ENCODE data around the gene SLC4A1AP. TPM values are rescaled to one million over a fixed set of nuclear protein-coding genes. Genes with fewer than 3 reads are reported as not detected.

SLC4A1AP gene
- total and polyA plus RNA-seq, 4 donors = 7.2 to 12.3 (median 9.5) TPM

DNA sequence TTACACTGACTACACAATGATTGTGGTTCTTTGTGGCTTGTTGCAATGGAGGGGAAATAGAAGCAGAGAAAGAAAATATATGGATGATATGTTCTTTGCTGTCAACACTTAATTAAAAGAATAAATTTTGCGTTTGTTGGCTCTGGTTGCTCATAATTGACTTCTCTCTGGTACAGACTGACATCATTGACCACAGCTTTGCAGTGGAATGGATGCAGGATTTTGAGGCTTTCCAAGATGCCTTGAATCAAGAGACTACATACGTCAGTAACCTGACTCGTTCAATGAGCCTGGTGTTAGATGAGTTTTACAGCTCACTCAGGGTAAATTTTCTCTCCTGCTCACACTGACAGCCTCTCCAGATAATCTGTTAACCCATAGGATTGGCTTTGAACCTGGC lies 25.0 kb upstream of the SLC4A1AP start:
- 73% methylated on average over 3 of the region's 3 CpGs for WGBS
- DNase-seq (ENCODE audit: low spot score) = no peak
- H3K27me3 ChIP-seq (ENCODE audit: control insufficient read depth in 4 of 4, insufficient read depth in 4 of 4, low read length in 3 of 4) = no peaks in the 10 kb centered on the region
- no peaks in the 10 kb centered on the region for H3K9me3 ChIP-seq (ENCODE audit: control insufficient read depth in 4 of 4, low read length in 3 of 4)
- TF ChIP-seq TAF1 (conservative IDR thresholded peaks at IDR 0.05) (no peak), HNF4G (IDR thresholded peaks at IDR 0.05) (no peak), RXRA (IDR thresholded peaks at IDR 0.05) (no peak), RAD21 (IDR thresholded peaks at IDR 0.05) (no peak), SP1 (IDR thresholded peaks at IDR 0.05) (no peak), JUND (IDR thresholded peaks at IDR 0.05) (no peak), NR2F2 (IDR thresholded peaks at IDR 0.05) (no peak), HNF4A (conservative IDR thresholded peaks at IDR 0.05) (no peak), FOXA2 (IDR thresholded peaks at IDR 0.05) (no peak), FOXA1 (IDR thresholded peaks at IDR 0.05) (no peak)
- TF ChIP-seq, protein P1, sequence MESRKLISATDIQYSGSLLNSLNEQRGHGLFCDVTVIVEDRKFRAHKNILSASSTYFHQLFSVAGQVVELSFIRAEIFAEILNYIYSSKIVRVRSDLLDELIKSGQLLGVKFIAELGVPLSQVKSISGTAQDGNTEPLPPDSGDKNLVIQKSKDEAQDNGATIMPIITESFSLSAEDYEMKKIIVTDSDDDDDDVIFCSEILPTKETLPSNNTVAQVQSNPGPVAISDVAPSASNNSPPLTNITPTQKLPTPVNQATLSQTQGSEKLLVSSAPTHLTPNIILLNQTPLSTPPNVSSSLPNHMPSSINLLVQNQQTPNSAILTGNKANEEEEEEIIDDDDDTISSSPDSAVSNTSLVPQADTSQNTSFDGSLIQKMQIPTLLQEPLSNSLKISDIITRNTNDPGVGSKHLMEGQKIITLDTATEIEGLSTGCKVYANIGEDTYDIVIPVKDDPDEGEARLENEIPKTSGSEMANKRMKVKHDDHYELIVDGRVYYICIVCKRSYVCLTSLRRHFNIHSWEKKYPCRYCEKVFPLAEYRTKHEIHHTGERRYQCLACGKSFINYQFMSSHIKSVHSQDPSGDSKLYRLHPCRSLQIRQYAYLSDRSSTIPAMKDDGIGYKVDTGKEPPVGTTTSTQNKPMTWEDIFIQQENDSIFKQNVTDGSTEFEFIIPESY (IDR thresholded peaks at IDR 0.05) = no peak
- TF ChIP-seq, protein P2, sequence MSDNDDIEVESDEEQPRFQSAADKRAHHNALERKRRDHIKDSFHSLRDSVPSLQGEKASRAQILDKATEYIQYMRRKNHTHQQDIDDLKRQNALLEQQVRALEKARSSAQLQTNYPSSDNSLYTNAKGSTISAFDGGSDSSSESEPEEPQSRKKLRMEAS (IDR thresholded peaks at IDR 0.05) = no peak
- TF ChIP-seq, protein P3, sequence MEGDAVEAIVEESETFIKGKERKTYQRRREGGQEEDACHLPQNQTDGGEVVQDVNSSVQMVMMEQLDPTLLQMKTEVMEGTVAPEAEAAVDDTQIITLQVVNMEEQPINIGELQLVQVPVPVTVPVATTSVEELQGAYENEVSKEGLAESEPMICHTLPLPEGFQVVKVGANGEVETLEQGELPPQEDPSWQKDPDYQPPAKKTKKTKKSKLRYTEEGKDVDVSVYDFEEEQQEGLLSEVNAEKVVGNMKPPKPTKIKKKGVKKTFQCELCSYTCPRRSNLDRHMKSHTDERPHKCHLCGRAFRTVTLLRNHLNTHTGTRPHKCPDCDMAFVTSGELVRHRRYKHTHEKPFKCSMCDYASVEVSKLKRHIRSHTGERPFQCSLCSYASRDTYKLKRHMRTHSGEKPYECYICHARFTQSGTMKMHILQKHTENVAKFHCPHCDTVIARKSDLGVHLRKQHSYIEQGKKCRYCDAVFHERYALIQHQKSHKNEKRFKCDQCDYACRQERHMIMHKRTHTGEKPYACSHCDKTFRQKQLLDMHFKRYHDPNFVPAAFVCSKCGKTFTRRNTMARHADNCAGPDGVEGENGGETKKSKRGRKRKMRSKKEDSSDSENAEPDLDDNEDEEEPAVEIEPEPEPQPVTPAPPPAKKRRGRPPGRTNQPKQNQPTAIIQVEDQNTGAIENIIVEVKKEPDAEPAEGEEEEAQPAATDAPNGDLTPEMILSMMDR (IDR thresholded peaks at IDR 0.05; ENCODE audit: low read depth, low read length, missing input control) = no peak
- TF ChIP-seq, protein P4, sequence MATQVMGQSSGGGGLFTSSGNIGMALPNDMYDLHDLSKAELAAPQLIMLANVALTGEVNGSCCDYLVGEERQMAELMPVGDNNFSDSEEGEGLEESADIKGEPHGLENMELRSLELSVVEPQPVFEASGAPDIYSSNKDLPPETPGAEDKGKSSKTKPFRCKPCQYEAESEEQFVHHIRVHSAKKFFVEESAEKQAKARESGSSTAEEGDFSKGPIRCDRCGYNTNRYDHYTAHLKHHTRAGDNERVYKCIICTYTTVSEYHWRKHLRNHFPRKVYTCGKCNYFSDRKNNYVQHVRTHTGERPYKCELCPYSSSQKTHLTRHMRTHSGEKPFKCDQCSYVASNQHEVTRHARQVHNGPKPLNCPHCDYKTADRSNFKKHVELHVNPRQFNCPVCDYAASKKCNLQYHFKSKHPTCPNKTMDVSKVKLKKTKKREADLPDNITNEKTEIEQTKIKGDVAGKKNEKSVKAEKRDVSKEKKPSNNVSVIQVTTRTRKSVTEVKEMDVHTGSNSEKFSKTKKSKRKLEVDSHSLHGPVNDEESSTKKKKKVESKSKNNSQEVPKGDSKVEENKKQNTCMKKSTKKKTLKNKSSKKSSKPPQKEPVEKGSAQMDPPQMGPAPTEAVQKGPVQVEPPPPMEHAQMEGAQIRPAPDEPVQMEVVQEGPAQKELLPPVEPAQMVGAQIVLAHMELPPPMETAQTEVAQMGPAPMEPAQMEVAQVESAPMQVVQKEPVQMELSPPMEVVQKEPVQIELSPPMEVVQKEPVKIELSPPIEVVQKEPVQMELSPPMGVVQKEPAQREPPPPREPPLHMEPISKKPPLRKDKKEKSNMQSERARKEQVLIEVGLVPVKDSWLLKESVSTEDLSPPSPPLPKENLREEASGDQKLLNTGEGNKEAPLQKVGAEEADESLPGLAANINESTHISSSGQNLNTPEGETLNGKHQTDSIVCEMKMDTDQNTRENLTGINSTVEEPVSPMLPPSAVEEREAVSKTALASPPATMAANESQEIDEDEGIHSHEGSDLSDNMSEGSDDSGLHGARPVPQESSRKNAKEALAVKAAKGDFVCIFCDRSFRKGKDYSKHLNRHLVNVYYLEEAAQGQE (IDR thresholded peaks at IDR 0.05) = no peak
- TF ChIP-seq, protein P5, sequence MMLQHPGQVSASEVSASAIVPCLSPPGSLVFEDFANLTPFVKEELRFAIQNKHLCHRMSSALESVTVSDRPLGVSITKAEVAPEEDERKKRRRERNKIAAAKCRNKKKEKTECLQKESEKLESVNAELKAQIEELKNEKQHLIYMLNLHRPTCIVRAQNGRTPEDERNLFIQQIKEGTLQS (IDR thresholded peaks at IDR 0.05) = no peak
- H3K36me3 ChIP-seq (ENCODE audit: control insufficient read depth in 4 of 4, insufficient read depth in 3 of 4, low read depth in 1 of 4, low read length in 3 of 4) = peaks cover 12 to 73% (median 61%) of the 10 kb centered on the region in 4 donors
- H3K27ac ChIP-seq (ENCODE audit: low read depth in 1 of 2, low read length in 2 of 2) = no peak overlapping the region
- no peak overlapping the region for H3K4me3 ChIP-seq (ENCODE audit: low read depth in 1 of 3, low read length in 3 of 3)
- H3K4me1 ChIP-seq (ENCODE audit: control insufficient read depth in 4 of 4, insufficient read depth in 4 of 4, low read length in 3 of 4) = no peaks in the 10 kb centered on the region
- no peak overlapping the region for H3K9ac ChIP-seq (ENCODE audit: low read depth in 1 of 2, low read length in 2 of 2)

DNA sequence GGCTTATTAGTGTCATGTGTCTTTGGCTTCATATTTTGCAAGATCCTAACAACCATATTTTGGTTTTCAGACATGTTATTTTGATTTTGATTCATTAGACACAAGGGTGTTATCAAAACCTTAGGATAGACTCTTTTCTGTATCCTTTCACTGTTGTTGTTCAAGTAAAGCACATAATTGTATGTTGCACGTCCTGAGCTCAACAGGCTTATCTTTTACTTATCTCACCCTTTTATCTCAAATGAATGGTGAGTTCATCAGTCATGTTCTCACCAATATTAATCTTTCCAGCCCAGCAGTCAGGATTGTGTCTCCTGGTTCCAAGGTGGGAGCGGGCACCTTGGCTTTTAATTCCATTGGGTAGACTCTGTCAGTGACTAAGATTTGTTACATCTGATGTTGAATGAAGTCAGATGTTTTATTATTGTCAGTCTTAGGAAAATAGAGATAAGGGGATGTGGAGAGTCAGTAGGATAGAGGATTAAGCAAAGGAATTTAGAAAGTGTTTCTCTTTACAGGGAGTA lies 22.9 kb upstream of the SLC4A1AP start:
- H3K27me3 ChIP-seq (ENCODE audit: control insufficient read depth in 4 of 4, insufficient read depth in 4 of 4, low read length in 3 of 4) = no peaks in the 10 kb centered on the region
- H3K4me1 ChIP-seq (ENCODE audit: control insufficient read depth in 4 of 4, insufficient read depth in 4 of 4, low read length in 3 of 4) = no peaks in the 10 kb centered on the region
- no peak overlapping the region for H3K4me3 ChIP-seq (ENCODE audit: low read depth in 1 of 3, low read length in 3 of 3)
- no peak for DNase-seq (ENCODE audit: low spot score)
- no peak overlapping the region for H3K9ac ChIP-seq (ENCODE audit: low read depth in 1 of 2, low read length in 2 of 2)
- WGBS = 93% methylated on average over 2 of the region's 2 CpGs
- H3K9me3 ChIP-seq (ENCODE audit: control insufficient read depth in 4 of 4, low read length in 3 of 4) = no peaks in the 10 kb centered on the region
- H3K36me3 ChIP-seq (ENCODE audit: control insufficient read depth in 4 of 4, insufficient read depth in 3 of 4, low read depth in 1 of 4, low read length in 3 of 4) = peaks cover 7 to 58% (median 49%) of the 10 kb centered on the region in 4 donors
- no peak overlapping the region for H3K27ac ChIP-seq (ENCODE audit: low read depth in 1 of 2, low read length in 2 of 2)
- no peak for TF ChIP-seq JUND (IDR thresholded peaks at IDR 0.05)
- no peak for TF ChIP-seq FOXA2 (IDR thresholded peaks at IDR 0.05)
- TF ChIP-seq, protein P4 (IDR thresholded peaks at IDR 0.05) = no peak
- TF ChIP-seq, protein P3 (IDR thresholded peaks at IDR 0.05; ENCODE audit: low read depth, low read length, missing input control) = no peak
- TF ChIP-seq, protein P2 (IDR thresholded peaks at IDR 0.05) = no peak
- no peak for TF ChIP-seq EGR1 (IDR thresholded peaks at IDR 0.05; ENCODE audit: low read depth in 2 of 2)
- no peak for TF ChIP-seq FOXA1 (IDR thresholded peaks at IDR 0.05)
- TF ChIP-seq RAD21 (IDR thresholded peaks at IDR 0.05) = no peak
- TF ChIP-seq, protein P5 (IDR thresholded peaks at IDR 0.05) = no peak
- TF ChIP-seq RXRA (IDR thresholded peaks at IDR 0.05) = no peak
